ENCODE results near the gene OGFOD2. TPM values are rescaled to one million over a fixed set of nuclear protein-coding genes. Genes with fewer than 3 reads are reported as not detected.
"Not testable (repeated sequence)": the region's sequence is repeated elsewhere in the genome, so short reads cannot be mapped to it uniquely, and the experiment has no call there.

OGFOD2 gene
- total RNA-seq, 3 donors from 2014 or later (not counting 1 experiment from before 2014, with no cell fraction given) = 16.6 to 23.7 (median 20.7) TPM

- Mint-ChIP-seq H3K4me1 (peaks cover 0 to 5% of the 10 kb centered on the region in 2 donors), H3K27ac (no peak overlapping the region), H3K4me3 (no peak overlapping the region), H3K27me3 (ENCODE audit: low read depth in 2 of 2) (no peaks in the 10 kb centered on the region), H3K9me3 (no peaks in the 10 kb centered on the region), H3K36me3 (no peaks in the 10 kb centered on the region)
- Histone ChIP-seq H3K27me3 (ENCODE audit: control insufficient read depth, insufficient read depth, low read length) (no peaks in the 10 kb centered on the region), H3K4me3 (ENCODE audit: low read length) (no peak overlapping the region), H3K4me1 (ENCODE audit: control insufficient read depth, insufficient read depth, low read length) (peaks cover 3% of the 10 kb centered on the region), H3K27ac (ENCODE audit: low read length) (no peak overlapping the region), H3K36me3 (ENCODE audit: control insufficient read depth, insufficient read depth, low read length) (no peaks in the 10 kb centered on the region), H3K9me3 (ENCODE audit: control insufficient read depth, insufficient read depth, low read length) (no peaks in the 10 kb centered on the region)
- intact Hi-C loops (cut with micrococcal nuclease) = loop anchor here (2.0 kb wide), 1 partner anchor 17 kb away; no protein-coding TSS in a partner anchor
- 95% methylated on average over 7 of the region's 8 CpGs for whole genome bisulfite sequencing (ENCODE audit: insufficient coverage)
- no peak for ATAC-seq
- no peak for DNase-seq
- no peak for TF ChIP-seq CTCF (IDR thresholded peaks at IDR 0.05)
Observed at GRCh38 chr12:122935318-122935717, 39.7 kb upstream of the OGFOD2 start.

- DNase-seq (no peak), ATAC-seq (no peak)
- 92% methylated on average over 3 of the region's 3 CpGs for WGBS (ENCODE audit: insufficient coverage)
- no peaks in the 10 kb centered on the region for H3K36me3 Mint-ChIP-seq
- no peaks in the 10 kb centered on the region for H3K27me3 Mint-ChIP-seq (ENCODE audit: low read depth in 2 of 2)
- H3K27ac Mint-ChIP-seq = no peak overlapping the region
- Histone ChIP-seq H3K36me3 (ENCODE audit: control insufficient read depth, insufficient read depth, low read length) (no peaks in the 10 kb centered on the region), H3K9me3 (ENCODE audit: control insufficient read depth, insufficient read depth, low read length) (no peaks in the 10 kb centered on the region), H3K27me3 (ENCODE audit: control insufficient read depth, insufficient read depth, low read length) (no peaks in the 10 kb centered on the region), H3K27ac (ENCODE audit: low read length) (no peak overlapping the region), H3K4me3 (ENCODE audit: low read length) (no peak overlapping the region), H3K4me1 (ENCODE audit: control insufficient read depth, insufficient read depth, low read length) (peaks cover 17% of the 10 kb centered on the region)
- peaks cover 2 to 23% of the 10 kb centered on the region in 2 donors for H3K4me1 Mint-ChIP-seq
- no peak for TF ChIP-seq CTCF (IDR thresholded peaks at IDR 0.05)
- intact Hi-C loops (cut with micrococcal nuclease) = no loop called here
- no peak overlapping the region for H3K4me3 Mint-ChIP-seq
- H3K9me3 Mint-ChIP-seq = no peaks in the 10 kb centered on the region
Observed at GRCh38 chr12:122937622-122938091, 37.4 kb upstream of the OGFOD2 start.

- no peak for ATAC-seq
- TF ChIP-seq CTCF (IDR thresholded peaks at IDR 0.05) = no peak
- H3K9me3 ChIP-seq (ENCODE audit: control insufficient read depth, insufficient read depth, low read length) = no peaks in the 10 kb centered on the region
- 92% methylated on average over 4 of the region's 4 CpGs for WGBS (ENCODE audit: insufficient coverage)
- H3K4me3 Mint-ChIP-seq = no peak overlapping the region
- H3K4me1 Mint-ChIP-seq = peaks cover 17 to 38% of the 10 kb centered on the region in 2 donors
- no peak overlapping the region for H3K27ac ChIP-seq (ENCODE audit: low read length)
- H3K4me1 ChIP-seq (ENCODE audit: control insufficient read depth, insufficient read depth, low read length) = peaks cover 32% of the 10 kb centered on the region
- H3K27me3 Mint-ChIP-seq (ENCODE audit: low read depth in 2 of 2) = no peaks in the 10 kb centered on the region
- H3K36me3 ChIP-seq (ENCODE audit: control insufficient read depth, insufficient read depth, low read length) = no peaks in the 10 kb centered on the region
- no peaks in the 10 kb centered on the region for H3K27me3 ChIP-seq (ENCODE audit: control insufficient read depth, insufficient read depth, low read length)
- no peak overlapping the region for H3K4me3 ChIP-seq (ENCODE audit: low read length)
- no peak overlapping the region for H3K27ac Mint-ChIP-seq
- H3K9me3 Mint-ChIP-seq = peaks cover 0 to 2% of the 10 kb centered on the region in 2 donors
- intact Hi-C loops (cut with micrococcal nuclease) = no loop called here
- no peak for DNase-seq
- no peaks in the 10 kb centered on the region for H3K36me3 Mint-ChIP-seq
Observed at GRCh38 chr12:122939125-122939524, 35.9 kb upstream of the OGFOD2 start.

- WGBS (ENCODE audit: insufficient coverage) = 100% methylated on average over 3 of the region's 5 CpGs
- H3K9me3 ChIP-seq (ENCODE audit: control insufficient read depth, insufficient read depth, low read length); H3K27me3 Mint-ChIP-seq (ENCODE audit: low read depth in 2 of 2); H3K4me3 ChIP-seq (ENCODE audit: low read length); H3K27me3 ChIP-seq (ENCODE audit: control insufficient read depth, insufficient read depth, low read length); H3K27ac ChIP-seq (ENCODE audit: low read length); H3K36me3 Mint-ChIP-seq; intact Hi-C loops (cut with micrococcal nuclease); H3K9me3 Mint-ChIP-seq; ATAC-seq; H3K36me3 ChIP-seq (ENCODE audit: control insufficient read depth, insufficient read depth, low read length); H3K4me3 Mint-ChIP-seq; DNase-seq: not testable (repeated sequence)
- peaks cover 45% of the 10 kb centered on the region for H3K4me1 ChIP-seq (ENCODE audit: control insufficient read depth, insufficient read depth, low read length)
- Mint-ChIP-seq H3K4me1 (peaks cover 24 to 53% of the 10 kb centered on the region in 2 donors), H3K27ac (peak overlapping the region in 1 of 2 donors; percentile 44)
Observed at GRCh38 chr12:122941351-122941750, 33.7 kb upstream of the OGFOD2 start.

Measured in natural killer cell (primary cell).